ENCODE results near the gene MPZ.
A peak's percentile ranks its signal among the peaks of the same experiment; 100 is the strongest.
"Not testable (repeated sequence)": the region's sequence is repeated elsewhere in the genome, so short reads cannot be mapped to it uniquely, and the experiment has no call there.

The MPZ gene

GRCh38 chr1:161309868-161310267 is at the start of gene MPZ:
TSS of gene MPZ (minus strand) at chr1:161309968. CDS start at chr1:161309905, 63 bp downstream.
- DNase-seq: no peak

- no peak for DNase-seq
These were observed 49.5 kb upstream of the MPZ start for GRCh38 chr1:161359291-161359690.

DNA sequence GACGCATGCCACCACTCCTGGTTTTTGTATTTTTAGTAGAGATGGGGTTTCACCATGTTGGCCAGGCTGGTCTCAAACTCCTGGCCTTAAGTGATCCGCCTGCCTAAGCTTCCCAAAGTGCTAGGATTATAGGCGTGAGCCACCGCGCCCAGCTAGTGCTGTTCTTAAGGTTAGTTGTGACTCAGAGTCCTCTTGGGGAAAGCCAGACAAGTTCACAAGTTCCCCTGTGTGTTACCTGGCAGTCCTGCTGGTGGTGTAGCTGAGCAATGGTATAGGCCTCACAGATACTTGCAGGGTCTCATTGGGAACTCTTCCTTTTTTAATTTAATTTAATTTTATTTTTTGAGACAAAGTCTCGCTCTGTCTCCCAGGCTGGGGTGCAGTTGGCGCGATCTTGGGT is 47.3 kb upstream of the MPZ start:
- DNase-seq: no peak

- DNase-seq: no peak
These were observed 41.7 kb upstream of the MPZ start for GRCh38 chr1:161351482-161351881.

DNA sequence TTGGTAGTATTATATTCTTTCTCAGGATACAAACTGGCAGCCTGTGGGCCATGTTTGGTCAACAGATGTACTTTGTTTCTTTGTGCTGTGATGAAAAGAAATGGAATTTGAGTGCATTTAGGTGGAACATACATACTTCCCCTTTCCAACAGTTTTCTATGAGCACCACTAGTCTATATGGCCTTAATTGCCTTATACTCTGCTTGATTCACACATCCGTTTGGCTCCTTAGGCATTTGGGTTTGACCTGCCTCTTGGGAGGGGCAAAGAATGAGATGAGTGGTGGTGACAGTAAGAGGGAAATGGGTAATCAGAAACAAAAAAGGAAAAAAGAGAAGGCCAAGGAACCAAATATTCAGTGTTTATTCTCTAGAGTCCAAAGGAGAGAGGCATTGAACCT is 40.9 kb upstream of the MPZ start:
- no peak for DNase-seq

GRCh38 chr1:161342821-161343220 is 33.1 kb upstream of the MPZ start:
- DNase-seq: no peak

DNA sequence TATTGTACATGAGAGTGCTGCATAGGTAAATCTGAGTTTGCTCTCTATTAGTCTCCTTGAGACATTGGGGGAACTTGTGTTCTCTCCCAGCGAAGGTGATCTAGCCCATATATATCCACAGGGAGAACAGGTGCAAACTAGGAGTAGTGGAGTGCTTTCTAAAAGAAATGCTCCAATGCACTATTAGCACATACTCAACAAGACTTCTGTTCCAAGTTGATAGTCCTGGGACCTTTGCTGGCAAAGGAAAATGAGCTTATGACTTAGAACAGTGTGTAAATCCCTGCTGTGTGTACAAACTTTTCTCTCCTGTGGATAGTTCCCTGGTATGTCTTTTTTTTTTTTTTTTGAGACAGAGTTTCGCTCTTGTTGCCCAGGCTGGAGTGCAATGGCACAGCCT is 32.4 kb upstream of the MPZ start:
- DNase-seq: no peak

DNA sequence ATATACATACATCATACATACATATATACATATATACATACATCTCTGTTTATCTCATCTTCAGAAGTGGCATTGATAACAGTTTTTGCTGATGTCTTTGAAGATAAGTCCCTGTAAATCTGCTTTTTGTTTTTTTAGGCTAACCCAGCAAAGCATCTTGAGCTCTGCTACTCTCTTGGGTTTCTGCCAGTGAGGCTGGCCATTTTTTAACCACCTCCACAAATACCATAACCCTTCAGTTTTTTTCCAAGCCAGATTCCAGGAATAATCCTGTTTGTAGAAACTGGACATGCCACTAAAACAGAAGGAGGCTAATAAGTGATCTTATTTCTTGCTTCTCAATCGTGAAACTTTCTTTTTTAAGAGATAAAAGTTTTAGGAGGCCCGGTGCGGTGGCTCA is 26.0 kb upstream of the MPZ start:
- no peak for DNase-seq

- no peak for DNase-seq
These were observed 23.4 kb upstream of the MPZ start for GRCh38 chr1:161333166-161333565.

- DNase-seq: no peak
These were observed 20.6 kb upstream of the MPZ start for GRCh38 chr1:161330346-161330745.

GRCh38 chr1:161324020-161324419 is 14.3 kb upstream of the MPZ start:
- DNase-seq: no peak

GRCh38 chr1:161315841-161316674 is 6.3 kb upstream of the MPZ start:
- not testable (repeated sequence) for DNase-seq

DNA sequence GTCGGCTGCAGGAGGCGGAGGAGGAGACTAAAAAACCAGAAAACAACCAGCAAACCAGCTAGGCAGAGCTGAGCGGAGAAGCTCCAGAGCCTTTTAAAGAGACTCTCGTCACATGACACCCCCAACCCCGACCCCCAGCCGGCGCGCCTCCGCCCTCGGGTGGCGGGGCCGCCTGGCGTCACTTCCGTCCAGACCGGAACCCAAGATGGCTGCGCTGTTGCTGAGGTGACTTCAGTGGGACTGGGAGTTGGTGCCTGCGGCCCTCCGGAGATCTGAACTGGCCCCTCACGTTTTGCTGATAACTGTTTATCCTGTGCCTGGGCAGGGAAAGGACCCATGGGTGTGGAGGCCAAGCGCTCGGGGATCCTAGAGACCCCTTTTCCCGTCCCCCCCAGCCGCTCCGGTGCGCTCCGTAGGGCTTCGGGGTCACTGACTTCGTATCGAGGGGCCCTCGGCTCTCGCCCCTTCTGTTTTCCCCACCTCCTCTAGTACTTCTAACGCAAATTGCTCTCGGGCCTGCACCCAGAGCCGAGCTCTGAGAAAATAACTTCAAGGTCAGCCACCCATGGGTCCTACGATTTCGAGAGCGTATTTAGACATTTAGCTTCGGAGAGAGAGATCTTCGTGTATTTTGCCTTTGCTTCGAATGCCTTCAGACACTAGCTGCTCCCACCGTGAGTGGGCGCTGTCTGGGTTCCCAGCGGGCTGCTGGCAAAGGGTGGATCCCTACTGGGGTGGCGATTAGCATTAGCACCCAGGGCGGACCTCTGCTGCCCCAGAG is 4.6 kb upstream of the MPZ start, which contains the start of gene SDHC:
Gene SDHC (plus strand): TSS at position 181 of the 781 bp plus-strand sequence. CDS start 25 bp downstream, at position 206.
- DNase-seq: peak; percentile 81

DNA sequence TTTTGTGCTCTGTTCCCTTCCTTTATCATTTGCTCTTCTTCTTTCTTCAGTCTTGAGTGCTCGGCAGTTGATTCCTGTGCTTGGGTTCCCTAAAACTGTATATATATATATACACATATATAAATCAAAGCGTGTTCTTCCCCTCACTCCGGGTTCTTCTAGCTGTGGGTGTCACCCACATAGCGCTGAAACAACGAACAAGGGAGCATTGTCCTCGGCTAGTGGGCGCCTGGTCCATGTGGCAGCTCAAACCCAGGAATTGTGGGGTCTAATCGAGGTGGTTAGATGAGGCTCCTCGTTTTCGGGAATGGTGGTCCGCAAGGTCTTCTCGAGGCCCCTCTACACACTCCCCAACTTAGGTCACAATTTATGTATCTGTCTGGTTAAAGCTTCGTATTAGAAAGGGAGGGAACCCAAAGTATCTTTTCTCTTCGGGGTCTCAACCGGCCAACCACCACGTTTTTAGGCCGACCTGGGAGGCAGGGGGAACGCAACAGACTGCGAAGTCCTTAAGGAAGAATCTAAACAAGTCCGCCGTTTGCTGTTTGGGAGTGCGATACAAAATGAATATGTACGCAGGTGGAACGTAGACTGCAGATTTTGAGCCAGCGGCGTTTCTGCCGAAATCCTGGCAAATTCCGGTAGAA is 3.9 kb upstream of the MPZ start:
- no peak for DNase-seq

DNA sequence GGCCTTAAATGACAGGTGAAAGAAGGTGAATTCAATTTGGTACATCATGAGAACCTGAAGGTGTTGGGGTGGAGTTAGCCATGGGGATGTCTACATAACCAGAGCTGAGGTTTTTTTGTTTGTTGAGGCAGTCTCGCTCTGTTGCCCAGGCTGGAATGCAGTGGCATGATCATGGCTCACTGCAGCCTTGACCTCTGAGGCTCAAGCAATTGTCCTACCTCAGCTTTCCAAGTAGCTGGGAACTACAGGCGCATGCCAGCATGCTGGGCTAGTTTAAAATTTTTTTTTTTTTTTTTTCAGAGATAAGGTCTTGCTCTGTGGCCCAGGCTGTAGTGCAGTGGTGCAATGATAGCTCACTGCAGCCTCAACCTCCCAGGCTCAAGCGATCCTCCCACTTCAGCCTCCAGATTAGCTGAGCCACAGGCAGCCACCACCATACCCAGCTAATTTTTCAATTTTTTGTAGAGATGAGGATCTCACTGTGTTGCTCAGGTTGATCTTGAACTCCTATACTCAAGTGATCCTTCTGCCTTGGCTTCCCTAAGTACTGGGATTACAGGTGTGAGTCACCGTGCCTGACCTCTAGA is 1.9 kb upstream of the MPZ start:
- DNase-seq: no peak

GRCh38 chr1:161307892-161308638 is 1.7 kb downstream of the MPZ start:
- no peak for DNase-seq

DNA sequence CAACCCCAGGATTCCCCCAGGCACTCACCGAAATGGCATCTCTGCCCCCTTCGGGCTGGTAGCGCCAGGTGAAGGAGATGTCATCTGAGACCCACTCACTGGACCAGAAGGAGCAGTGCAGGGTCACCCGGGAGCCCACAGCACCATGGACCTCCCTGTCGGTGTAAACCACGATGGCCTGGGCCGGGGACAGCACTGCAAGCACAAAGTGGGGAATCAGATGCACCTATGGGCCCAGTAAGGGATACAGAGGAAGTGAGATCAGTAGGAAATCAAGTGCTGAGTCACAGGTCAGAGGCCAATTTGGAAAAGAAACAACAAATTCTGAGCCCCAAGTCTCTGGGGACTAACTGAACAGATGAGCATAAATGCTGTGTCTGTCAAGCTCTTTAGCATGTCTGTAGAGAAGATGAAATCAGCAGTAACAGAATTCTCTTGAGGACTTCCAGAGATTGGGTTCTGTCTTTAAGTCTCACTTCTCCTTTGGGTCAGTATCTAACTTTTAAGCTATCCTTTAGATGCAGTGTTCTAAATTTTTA is 2.5 kb downstream of the MPZ start:
- no peak for DNase-seq

DNA sequence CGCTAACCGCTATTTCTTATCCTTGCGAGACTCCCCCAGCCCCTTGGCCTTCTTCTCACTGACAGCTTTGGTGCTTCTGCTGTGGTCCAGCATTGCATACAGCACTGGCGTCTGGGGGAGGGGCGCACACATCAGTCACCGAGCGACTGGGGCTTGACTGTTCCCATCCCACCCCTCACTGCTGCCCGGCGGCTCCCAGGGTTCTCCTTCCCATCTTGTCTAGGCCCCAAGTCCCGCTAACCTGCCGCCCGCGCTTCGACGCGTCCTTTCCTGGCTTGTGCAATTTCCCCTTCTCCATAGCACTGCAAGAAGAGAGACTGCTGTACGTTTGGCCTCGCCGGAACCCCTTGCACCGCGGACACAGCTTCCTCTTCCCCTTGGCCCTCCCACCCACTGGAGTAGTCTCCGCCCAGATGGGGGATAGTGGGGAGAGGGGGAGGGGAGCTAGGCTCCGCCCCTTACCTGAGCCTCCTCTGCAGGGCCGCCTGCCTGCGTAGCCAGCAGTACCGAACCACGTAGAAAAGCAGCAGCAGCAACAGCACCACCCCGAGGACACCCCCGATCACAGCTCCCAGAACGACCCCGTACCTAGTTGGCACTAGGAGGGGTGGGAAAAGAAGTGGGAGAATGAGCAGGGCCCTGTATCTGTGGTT is 3.8 kb downstream of the MPZ start:
- peak; percentile 79 for DNase-seq

DNA sequence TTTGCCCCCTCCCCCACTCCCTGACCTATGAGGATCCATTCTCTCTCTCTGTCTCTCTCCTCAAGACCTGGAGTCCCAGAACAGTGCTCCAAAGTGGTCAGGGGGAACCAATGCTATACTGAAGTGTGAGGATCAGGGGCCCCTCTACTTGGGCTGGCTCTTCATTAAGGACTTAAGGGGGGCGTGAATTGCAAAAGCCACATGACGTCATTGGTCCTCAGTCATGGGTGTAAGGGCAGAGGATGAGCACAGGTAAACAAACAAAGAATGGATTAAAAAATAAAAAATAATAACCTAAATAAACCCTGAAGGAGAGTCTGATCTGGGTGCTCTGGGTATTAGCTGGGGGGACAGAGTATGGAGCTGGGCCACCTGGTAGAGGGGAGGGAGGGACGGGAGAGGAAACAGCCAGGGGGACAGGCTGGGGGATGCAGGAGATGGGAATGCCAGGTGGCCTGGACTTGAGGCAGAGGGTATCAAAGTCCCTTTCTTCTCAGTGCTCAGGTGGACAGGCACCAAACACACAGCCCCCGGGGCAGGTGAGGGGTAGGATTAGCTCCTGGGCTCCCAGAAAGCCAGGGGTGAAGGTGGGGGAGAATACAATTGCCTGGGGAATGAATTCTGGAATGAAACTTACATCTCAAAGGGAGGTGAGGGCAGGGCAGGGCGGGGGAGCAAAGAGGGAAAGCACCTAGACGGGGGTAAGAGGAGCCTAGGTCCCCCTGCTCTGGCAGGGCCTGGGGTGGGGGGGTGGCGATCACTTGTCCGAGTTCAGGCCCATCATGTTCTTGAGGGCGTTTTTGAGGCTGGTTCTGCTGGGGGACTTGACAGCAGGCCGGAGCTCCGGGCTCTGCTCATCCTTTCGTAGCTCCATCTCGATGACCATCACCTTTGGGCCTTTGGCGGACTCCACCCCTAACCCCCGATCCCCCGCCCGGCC is 4.6 kb downstream of the MPZ start:
- DNase-seq: no peak

- no peak for DNase-seq
These were observed 9.3 kb downstream of the MPZ start for GRCh38 chr1:161300478-161300877.
